Measurements from ENCODE around the gene IPO13.

The IPO13 gene

DNA sequence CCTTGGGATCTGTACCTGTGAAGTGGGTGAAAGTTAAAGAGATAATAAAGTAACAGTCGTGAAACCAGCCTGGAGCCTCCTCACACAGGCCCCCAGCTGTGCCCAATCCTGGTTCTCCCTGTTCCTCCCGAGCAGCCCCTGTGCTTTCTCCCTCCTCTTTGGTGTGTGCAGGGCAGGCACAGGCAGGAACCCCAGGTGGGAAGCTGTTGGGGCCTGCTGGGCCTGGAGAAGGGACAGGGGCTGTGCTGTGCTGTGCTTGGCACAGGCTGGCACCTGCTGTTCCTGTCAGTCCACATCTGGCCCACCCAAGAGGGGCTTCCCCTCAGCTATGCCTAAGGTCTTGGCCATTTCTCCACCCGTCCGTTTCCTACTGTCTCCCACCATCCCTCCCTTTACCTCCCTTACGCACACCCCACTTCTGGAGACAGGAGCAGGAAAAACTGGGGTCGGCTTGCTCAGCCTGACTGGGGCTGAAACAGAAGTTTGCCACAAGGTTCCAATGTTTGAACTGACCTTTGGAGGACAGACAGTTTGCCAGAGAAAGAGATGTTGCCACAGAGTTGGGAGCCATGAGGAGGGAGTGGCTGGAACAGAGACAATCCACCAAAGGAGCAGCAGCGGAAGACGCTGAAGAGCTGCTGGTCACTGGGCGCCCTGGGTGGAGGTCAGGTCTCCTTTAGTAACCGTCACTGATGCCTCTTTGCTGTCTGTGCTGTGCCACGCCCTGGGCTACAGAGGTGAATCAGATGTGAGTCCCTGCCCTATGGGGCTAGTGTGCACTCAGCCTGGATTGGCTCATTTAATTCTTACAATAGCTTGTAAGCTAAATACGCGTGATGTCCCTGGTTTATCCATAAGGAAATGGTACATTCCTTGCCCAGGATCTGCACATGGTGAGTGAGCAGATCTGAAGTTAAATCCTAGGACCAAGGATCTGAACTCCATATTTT lies 31.9 kb upstream of the IPO13 start:
- no peak for DNase-seq (ENCODE audit: low read depth)
- TF ChIP-seq, protein P1, sequence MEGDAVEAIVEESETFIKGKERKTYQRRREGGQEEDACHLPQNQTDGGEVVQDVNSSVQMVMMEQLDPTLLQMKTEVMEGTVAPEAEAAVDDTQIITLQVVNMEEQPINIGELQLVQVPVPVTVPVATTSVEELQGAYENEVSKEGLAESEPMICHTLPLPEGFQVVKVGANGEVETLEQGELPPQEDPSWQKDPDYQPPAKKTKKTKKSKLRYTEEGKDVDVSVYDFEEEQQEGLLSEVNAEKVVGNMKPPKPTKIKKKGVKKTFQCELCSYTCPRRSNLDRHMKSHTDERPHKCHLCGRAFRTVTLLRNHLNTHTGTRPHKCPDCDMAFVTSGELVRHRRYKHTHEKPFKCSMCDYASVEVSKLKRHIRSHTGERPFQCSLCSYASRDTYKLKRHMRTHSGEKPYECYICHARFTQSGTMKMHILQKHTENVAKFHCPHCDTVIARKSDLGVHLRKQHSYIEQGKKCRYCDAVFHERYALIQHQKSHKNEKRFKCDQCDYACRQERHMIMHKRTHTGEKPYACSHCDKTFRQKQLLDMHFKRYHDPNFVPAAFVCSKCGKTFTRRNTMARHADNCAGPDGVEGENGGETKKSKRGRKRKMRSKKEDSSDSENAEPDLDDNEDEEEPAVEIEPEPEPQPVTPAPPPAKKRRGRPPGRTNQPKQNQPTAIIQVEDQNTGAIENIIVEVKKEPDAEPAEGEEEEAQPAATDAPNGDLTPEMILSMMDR (conservative IDR thresholded peaks at IDR 0.05; ENCODE audit: low read depth, low read length) = no peak
- no peak overlapping the region for H3K4me3 ChIP-seq (ENCODE audit: low read depth, low read length)

DNA sequence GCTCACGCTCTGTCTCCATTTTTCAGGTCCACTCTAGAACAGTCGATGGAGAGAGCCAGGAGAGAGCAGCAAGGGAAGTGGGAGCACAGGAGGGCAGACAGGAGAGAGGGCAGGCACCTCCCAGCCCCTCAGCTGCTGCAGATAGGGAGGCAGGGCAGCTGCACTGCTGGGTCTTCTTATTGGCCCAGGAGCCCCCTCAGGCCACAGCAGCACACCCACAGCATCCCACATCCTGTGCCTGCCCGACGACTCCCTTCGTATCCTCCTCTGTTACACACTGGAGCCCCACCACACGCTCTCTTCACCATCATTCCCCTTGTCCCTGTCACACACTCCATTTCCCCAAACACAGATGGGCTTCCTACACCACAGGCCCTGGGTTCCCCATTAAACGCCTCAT lies 26.8 kb upstream of the IPO13 start:
- H3K4me3 ChIP-seq (ENCODE audit: low read depth, low read length) = no peak overlapping the region
- TF ChIP-seq, protein P1 (conservative IDR thresholded peaks at IDR 0.05; ENCODE audit: low read depth, low read length) = no peak
- DNase-seq (ENCODE audit: low read depth) = no peak

GRCh38 chr1:43921022-43921421 lies 25.7 kb upstream of the IPO13 start:
- H3K4me3 ChIP-seq (ENCODE audit: low read depth, low read length) = no peak overlapping the region
- no peak for DNase-seq (ENCODE audit: low read depth)
- TF ChIP-seq, protein P1 (conservative IDR thresholded peaks at IDR 0.05; ENCODE audit: low read depth, low read length) = no peak

GRCh38 chr1:43924516-43924915 lies 22.2 kb upstream of the IPO13 start:
- TF ChIP-seq, protein P1 (conservative IDR thresholded peaks at IDR 0.05; ENCODE audit: low read depth, low read length) = no peak
- DNase-seq (ENCODE audit: low read depth) = no peak
- no peak overlapping the region for H3K4me3 ChIP-seq (ENCODE audit: low read depth, low read length)

GRCh38 chr1:43925846-43926245 lies 20.9 kb upstream of the IPO13 start:
- TF ChIP-seq, protein P1 (conservative IDR thresholded peaks at IDR 0.05; ENCODE audit: low read depth, low read length) = no peak
- no peak for DNase-seq (ENCODE audit: low read depth)
- no peak overlapping the region for H3K4me3 ChIP-seq (ENCODE audit: low read depth, low read length)

GRCh38 chr1:43930168-43930948 lies 16.4 kb upstream of the IPO13 start:
- TF ChIP-seq, protein P1 (conservative IDR thresholded peaks at IDR 0.05; ENCODE audit: low read depth, low read length) = peak; percentile 52
- no peak for DNase-seq (ENCODE audit: low read depth)
- no peak overlapping the region for H3K4me3 ChIP-seq (ENCODE audit: low read depth, low read length)
